ENCODE measurements around the gene SIRT4.
"Not testable (repeated sequence)": the region's sequence is repeated elsewhere in the genome, so short reads cannot be mapped to it uniquely, and the experiment has no call there.

The SIRT4 gene

DNA sequence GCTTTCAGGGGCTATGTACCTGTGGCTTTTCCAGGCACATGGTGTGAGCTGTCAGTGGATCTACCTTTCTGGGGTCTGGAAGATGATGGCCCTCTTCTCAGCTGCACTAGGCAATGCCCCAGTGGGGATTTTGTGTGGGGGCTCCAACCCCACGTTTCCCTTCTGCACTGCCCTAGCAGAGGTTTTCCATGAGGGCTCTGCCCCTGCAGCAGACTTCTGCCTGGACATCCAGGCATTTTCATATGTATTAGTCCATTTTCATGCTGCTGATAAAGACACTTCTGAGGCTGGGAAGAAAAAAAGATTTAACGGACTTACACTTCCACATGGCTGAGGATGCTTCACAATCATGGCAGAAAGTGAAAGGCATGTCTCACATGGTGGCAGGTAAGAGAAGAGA is 34.3 kb downstream of the SIRT4 start:
- DNase-seq: not testable (repeated sequence)

GRCh38 chr12:120337730-120338129 is 35.6 kb downstream of the SIRT4 start:
- no peak for DNase-seq

- DNase-seq: no peak
Observed at GRCh38 chr12:120339256-120339655, 37.1 kb downstream of the SIRT4 start.

- DNase-seq: no peak
Observed at GRCh38 chr12:120342175-120343038, 40.3 kb downstream of the SIRT4 start.

DNA sequence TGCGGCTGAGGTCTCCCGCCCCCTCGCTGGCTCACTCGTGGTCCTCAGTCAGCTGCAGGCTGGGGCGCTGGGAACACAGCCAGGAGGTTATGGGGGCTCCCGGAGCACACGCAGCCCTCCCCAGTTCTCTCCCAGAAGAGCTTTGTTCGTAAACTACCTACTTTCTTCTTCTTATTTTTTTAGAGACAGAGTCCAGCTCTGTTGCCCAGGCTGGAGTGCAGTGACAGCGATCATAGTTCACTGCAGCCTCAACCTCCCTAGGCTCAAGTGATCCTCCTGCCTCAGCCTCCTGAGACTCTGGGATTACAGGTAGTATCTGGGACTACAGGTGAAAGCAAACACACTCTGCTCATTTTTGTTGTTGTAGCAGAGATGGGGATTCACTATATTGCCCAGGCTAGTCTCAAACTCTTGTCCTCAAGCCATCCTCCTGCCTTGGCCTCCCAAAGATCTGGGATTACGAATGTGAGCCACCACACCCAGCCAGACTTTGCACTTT is 41.0 kb downstream of the SIRT4 start:
- no peak for DNase-seq

- no peak for DNase-seq
Observed at GRCh38 chr12:120343692-120344091, 41.6 kb downstream of the SIRT4 start.

DNA sequence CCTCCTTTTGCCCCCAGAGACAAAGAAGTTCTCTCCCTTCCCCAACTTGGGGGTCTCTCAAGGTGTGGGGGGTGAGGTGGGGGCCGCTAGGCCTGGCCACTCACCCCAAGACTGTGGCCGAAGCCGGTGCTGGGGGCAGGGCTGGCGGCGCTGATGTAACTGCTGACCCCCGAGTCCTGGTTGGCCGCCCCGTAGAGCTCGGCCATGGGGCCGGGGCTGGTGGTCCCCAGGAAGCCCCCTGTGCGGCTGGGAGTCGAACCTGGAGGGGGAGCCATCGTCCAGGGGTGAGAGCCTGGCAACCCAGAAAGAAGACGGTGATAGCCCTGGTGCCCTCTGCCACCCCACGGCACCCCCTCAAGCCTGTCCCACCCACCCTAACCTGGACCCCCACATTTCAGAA is 43.9 kb downstream of the SIRT4 start:
- no peak for DNase-seq

- no peak for DNase-seq
Observed at GRCh38 chr12:120346681-120347080, 44.6 kb downstream of the SIRT4 start.

DNA sequence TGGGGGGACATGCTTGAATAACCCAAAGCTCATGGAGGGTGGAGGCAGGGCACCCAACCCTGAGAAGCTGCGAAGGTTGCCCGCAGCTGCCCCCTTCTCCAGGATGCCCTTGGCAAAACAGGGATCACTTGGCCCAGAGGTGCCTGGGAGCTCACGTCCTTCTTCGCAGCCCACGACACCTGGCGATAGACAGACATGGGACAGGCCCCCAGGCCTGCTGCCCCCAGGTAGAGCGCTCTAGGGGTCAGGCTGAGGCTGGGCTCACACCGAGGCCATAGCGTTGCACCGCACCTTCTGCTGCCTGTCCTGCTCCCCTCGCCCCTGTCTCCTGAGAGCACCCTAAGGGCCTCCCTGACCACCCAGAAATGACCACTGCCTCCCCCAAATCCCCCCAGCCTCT is 45.6 kb downstream of the SIRT4 start:
- DNase-seq: no peak

DNA sequence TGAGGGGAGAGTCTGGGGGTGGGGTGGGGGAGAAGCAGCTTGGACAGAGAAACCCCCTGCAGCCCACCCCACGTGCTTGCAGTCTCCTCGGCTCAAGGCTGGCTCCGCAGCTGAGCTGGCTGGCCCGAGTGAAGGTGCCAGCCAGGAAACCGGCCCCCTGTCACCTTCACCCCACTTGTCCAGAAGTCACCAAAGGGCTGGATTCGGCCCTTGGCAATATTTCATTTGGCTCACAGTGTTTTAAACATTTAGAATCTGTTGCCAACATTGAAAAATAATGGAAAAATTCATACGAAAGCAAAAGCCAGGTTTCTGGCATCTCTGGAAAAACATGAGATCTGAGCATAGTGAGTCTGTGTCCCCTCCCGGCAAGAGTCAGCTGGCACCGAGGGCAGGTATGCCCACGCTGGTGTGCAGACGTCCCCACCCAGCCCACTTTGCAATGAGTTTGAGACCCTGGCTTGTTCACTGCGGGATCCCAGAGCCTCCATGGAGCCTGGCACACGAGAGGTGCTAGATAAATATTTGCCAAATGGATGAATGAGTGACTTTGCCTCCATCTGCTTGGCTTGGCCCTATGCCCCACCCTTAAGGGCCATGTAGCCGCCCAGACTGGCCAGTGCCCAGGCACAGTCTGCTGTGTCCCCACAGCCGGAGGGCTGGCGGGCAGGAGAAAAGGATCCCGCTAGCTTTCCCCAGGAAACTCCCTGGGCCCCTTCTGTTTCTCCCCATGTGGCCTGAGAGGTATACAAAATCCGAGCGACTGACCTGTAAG is 48.6 kb downstream of the SIRT4 start:
- no peak for DNase-seq

GRCh38 chr12:120352117-120352516 is 50.0 kb downstream of the SIRT4 start:
- no peak for DNase-seq

- no peak for DNase-seq
Observed at GRCh38 chr12:120353136-120353535, 51.0 kb downstream of the SIRT4 start.

DNA sequence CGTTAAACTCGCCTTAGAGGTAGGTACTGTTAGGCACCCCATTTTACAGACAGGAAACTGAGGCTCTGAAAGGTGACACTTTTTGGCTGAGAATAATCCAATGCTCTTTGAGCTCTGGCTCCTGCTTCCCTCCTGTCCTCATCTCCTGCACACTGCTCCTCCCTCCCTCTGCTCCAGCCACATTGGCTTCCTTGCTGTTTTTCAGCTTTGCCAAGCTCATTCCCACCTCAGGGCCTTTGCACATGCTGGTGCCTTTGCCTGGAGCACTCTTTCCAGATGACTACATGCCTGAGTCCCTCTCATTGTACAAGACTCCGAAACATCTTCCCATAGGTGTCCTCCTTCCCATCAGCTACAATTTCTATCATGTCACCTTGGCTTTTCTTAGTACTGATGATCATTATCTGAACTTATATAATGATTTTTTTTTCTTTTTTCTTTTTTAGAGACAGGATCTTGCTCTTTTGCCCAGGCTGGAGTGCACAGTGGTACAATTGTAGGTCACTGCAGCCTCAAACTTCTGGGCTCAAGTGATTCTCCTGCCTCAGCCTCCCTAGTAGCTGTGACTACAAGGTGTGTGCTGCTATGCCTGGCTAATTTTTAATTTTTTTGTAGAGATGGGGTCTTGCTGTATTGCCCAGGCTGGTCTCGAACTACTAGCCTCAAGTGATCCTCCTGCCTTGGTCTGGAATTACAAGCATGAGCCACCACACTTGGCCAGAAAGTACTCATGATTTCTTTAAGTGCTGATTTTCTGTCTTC is 51.6 kb downstream of the SIRT4 start:
- no peak for DNase-seq

DNA sequence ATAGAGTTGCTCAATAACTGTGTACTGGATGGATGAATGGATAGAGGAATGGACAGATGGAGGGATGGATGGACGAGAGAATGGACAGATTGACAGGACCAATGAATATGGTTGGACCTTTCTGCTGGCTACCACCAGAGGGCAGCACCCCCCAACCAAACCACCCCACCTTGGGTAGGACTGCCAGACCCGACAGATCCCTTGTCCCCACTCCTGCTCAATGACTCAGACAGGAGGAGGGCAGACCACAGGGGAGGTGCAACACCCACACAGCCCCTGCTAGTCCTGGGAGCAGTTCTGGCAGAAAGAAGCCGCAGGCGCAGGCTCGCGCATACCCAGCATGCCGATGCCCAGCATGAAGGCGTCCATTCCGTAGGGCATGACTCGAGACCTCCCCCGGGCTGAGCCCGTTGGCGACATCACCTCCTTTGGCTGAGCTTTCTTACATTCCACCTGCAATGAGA is 54.5 kb downstream of the SIRT4 start:
- peak; percentile 72 for DNase-seq

GRCh38 chr12:120357104-120357503 is 55.0 kb downstream of the SIRT4 start:
- DNase-seq: no peak

- DNase-seq: no peak
Observed at GRCh38 chr12:120358412-120359100, 56.4 kb downstream of the SIRT4 start.

DNA sequence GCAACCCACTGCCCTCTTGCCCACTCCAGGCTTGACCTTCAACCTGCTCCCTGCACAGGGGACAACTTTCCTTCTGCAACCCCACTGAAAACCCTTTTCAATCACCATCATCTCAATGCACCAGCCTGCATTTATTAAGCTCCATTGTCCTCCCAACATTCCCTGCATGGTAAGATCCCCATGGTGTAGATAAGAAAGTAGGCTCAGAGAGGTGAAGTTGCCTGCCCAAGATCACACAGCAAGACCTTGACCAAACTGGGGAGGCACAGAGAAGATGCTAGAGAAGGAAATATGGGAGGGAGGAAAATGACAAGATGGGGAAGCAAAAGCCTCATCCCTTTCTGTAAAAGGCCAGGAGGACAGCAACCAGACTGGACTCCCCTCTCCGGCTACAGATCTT is 57.0 kb downstream of the SIRT4 start:
- DNase-seq: no peak

DNA sequence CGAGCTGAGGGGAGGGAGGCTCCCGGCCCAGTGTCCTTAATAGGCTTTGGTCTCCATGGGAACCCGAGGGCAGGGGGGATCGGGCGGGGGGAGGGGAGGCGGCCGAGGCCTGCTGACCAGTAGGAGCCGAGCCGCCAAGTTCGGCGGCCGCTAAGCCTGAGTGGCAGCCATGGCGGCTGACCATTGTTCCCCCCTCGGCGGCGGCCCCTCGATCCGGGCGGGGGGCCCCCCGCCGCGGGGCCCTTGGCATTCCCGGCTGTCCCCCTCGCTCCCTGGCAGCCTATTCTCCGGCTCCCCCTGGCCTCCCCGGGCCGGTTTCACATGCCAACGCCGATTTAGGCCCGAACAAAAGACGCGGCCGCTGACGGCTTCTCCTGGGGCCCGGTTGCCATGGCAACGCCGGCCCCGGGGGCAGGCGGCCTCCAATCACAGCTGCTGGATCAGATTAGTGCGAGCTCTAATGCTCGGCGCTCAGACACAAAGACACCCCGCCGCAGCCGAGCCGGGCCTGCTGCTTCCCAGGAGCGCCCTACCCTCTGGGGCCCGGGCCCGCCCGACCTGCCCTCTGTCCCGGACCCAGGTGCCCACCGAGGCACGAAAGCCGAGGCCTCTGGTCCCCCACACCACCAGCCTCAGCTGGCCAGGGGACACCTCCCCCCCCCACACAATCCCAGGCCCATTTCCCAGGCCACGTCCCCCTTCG is 59.5 kb downstream of the SIRT4 start:
- no peak for DNase-seq

All from stimulated activated CD4-positive, alpha-beta T cell treated with anti-CD3 and anti-CD28 coated beads, Interleukin-2, amount 100 ng/mL, for 48 hours (primary cell).